IPS-18a (cell line): ENCODE data around the gene NR2F2.
"Not testable (repeated sequence)": the region's sequence is repeated elsewhere in the genome, so short reads cannot be mapped to it uniquely, and the experiment has no call there.

ENCODE experiments used
- H3K27ac ChIP-seq: one replicate; pipeline ENCODE4 v1.5.1; 2013; ENCODE audit warnings: low read length
- H3K27me3 ChIP-seq: one replicate; pipeline ENCODE4 v1.6.1; 2013; ENCODE audit warnings: mild to moderate bottlenecking, low read length; ENCODE audit not compliant: control insufficient read depth, insufficient read depth
- H3K36me3 ChIP-seq: one replicate; pipeline ENCODE4 v1.6.1; 2013; ENCODE audit warnings: low read depth, low read length; ENCODE audit not compliant: control insufficient read depth
- H3K4me1 ChIP-seq: one replicate; pipeline ENCODE4 v1.6.1; 2013; ENCODE audit warnings: low read depth, low read length; ENCODE audit not compliant: control insufficient read depth
- H3K4me3 ChIP-seq: one replicate; pipeline ENCODE4 v1.5.1; 2013; ENCODE audit warnings: low read length
- H3K9ac ChIP-seq: one replicate; pipeline ENCODE4 v1.6.1; 2013; ENCODE audit warnings: mild to moderate bottlenecking, low read length, moderate library complexity
- H3K9me3 ChIP-seq: one replicate; pipeline ENCODE4 v1.6.1; 2013; ENCODE audit warnings: low read depth, low read length; ENCODE audit not compliant: control insufficient read depth

Gene NR2F2

DNA sequence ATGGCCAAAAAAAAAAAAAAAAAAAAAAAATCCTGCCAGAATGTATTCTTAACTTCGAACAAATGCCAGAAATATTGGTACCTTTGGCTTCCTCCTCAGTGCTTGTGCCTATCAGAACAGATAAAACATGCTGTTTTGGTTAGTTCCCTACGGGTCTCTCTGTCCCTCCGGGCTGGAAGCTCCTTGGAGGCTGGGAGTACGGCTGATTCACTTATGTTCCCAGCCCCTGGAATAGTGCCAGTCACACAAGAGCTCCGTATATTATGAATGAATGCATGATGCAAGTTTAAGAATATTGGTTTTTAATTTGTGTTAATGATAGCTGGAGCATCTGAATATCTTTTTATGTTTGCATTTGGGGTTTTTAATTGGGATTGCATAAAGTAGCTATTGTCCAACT is 44.0 kb downstream of the NR2F2 start:
- Histone ChIP-seq H3K27me3 (peaks cover 52% of the 10 kb centered on the region), H3K27ac (no peak overlapping the region), H3K36me3 (no peaks in the 10 kb centered on the region), H3K4me3 (no peak overlapping the region), H3K9ac (no peak overlapping the region), H3K9me3 (no peaks in the 10 kb centered on the region), H3K4me1 (peaks cover 9% of the 10 kb centered on the region)

DNA sequence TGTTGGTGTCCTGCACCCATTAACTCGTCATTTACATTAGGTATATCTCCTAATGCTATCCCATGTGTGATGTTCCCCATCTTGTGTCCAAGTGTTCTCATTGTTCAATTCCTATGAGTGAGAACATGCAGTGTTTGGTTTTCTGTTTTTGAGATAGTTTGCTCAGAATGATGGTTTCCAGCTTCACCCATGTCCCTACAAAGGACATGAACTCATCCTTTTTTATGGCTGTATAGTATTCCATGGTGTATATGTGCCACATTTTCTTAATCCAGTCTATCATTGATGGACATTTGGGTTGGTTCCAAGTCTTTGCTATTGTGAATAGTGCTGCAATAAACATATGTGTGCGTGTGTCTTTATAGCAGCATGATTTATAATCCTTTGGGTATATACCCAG is 49.1 kb downstream of the NR2F2 start:
- H3K36me3 ChIP-seq, H3K4me1 ChIP-seq, H3K27ac ChIP-seq, H3K9me3 ChIP-seq, H3K9ac ChIP-seq, H3K4me3 ChIP-seq, H3K27me3 ChIP-seq: not testable (repeated sequence)

DNA sequence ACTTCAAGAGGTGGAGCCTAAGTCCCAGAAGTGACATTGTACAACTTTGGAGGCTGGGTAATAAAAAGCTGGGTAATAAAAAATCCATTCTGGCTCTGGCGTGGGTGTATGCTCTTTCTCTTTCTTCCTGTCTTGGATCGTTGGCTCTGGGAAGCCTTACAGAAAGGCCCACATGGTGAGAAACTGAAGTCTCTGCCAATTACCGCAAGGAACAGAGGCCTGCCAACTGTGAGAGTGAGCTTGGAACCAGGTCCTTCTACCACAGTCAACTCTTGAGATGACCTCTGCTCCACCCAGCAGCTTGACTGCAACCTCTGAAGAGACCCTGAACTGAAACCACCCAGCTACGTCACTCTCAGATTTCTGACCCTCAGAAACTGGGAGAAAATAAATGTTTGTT is 51.0 kb downstream of the NR2F2 start:
- no peak overlapping the region for H3K27ac ChIP-seq
- H3K4me1 ChIP-seq = no peaks in the 10 kb centered on the region
- H3K4me3 ChIP-seq = no peak overlapping the region
- no peak overlapping the region for H3K9ac ChIP-seq
- no peaks in the 10 kb centered on the region for H3K9me3 ChIP-seq
- no peaks in the 10 kb centered on the region for H3K27me3 ChIP-seq
- no peaks in the 10 kb centered on the region for H3K36me3 ChIP-seq

DNA sequence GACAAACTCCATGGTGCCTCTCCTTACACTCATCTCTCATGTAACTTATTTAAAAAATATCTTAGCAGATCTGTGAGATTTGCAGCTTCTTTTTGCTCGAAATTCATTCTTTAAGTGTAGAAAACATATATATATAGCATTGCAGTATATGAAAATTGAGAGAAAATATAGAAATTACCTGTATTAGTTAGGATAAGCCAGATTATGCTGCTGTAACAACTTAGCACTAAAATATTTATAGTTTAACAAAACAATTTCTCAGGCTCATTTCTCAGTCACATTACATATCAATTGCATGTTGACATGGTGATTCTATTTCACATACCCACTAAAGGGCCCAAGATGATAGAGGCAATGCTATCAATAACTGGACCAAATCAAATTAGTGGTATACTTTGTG is 54.7 kb downstream of the NR2F2 start:
- Histone ChIP-seq H3K36me3 (no peaks in the 10 kb centered on the region), H3K4me1 (no peaks in the 10 kb centered on the region), H3K9me3 (no peaks in the 10 kb centered on the region), H3K9ac (no peak overlapping the region), H3K27me3 (no peaks in the 10 kb centered on the region), H3K4me3 (no peak overlapping the region), H3K27ac (no peak overlapping the region)

DNA sequence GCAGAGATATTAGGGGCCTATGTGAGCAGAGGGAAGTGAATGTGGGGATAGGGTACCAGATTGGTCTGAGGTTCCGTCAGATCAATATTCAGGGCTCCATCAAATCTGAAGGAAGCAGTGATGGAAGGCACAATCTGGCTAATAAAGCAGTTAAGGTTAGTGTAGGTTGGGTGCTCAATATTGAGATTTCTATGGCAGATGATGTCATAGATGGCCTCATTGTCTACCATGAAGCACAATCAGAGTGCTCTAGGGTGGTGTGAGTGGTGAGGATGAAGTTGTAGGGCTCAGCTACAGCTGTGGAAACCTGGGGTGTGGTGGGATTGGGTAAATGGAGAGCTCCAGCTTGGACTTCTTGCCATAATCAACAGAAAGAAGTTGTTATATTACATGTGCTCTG is 58.2 kb downstream of the NR2F2 start:
- Histone ChIP-seq H3K36me3 (no peaks in the 10 kb centered on the region), H3K27ac (no peak overlapping the region), H3K9me3 (no peaks in the 10 kb centered on the region), H3K4me3 (no peak overlapping the region), H3K9ac (no peak overlapping the region), H3K27me3 (peaks cover 7% of the 10 kb centered on the region), H3K4me1 (peaks cover 13% of the 10 kb centered on the region)
